ENCODE data around the gene CBFA2T3. TPM values are rescaled to one million over a fixed set of nuclear protein-coding genes. Genes with fewer than 3 reads are reported as not detected.

Gene CBFA2T3
- total RNA-seq, 2 donors from 2014 or later, result 0.19 TPM; not detected in 1

DNA sequence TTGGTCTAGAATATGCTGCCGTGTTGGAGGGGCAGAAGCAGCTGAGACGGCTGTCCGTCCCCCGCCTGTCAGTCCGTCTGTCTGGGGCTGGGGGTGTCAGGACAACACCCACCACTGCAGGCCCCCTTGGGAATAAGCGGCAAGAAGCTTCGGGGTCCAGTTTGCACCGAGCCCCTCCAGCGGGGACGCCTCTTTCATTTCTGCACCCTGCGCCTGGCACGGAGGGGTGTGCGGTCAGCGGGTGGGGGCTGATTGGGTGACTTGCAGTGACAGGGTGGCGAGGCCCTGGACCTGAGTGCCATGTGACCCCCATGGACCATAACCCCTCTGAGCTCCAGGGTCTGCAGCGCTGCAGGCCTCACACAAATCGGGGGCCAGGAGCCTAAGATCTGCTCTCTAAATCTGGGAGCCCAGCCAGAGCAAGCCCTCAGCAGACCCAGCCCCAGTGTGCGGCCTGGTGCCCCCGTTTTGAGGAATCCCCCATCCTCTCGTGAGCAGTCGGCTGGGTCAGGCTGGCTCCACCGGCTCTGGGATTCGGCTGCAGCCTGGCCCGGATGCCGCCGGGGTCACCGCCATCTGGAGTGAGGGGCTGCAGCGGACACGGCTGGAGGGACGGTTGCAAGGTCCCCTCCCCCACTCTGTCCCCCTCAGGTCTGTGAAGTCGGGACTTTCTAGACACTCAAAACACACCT is 8.3 kb downstream of the CBFA2T3 start:
- no peaks in the 10 kb centered on the region for H3K4me1 Mint-ChIP-seq
- H3K4me3 Mint-ChIP-seq, result no peak overlapping the region
- no peaks in the 10 kb centered on the region for H3K36me3 Mint-ChIP-seq (ENCODE audit: low read depth)
- ATAC-seq (replicated peaks), result no peak
- peaks cover 12% of the 10 kb centered on the region for H3K27me3 Mint-ChIP-seq
- no peak overlapping the region for H3K27ac Mint-ChIP-seq
- no peaks in the 10 kb centered on the region for H3K9me3 Mint-ChIP-seq

DNA sequence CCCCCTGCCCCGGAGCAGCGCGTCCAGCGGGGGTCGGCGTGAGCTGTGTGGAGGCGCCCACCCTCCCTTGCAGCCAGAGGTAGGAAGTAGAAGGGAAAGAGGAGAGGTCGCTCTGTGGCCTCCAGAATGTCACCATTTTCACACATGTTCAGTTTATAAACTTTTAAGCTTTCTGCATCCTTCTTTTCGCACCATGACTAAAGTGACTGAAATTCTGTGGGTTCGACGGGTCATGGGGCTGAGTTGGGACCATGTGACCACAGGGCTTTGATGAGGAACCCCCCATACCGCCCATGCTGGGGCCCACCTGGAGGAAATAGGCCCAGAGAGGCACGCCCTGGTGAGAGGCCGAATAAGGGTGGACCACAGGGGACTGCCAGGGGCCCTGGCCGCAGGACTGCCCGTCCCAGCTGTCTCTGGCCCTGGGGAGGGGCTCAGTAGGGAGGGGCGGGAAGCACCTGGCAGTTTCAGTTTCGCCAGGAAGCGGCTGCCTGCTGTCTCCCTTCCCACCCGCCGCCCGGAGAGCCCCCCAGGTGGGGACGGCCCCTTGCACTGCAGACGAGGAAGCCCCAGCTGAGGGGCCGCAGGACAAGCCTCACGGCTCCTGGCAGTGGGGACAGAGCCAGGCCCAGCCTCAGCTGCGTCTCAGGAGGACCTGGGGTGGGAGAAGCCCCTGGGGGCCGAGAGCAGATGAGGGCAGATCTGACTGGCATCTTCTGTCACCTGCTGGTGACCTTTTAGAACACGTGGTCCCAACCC is 9.0 kb downstream of the CBFA2T3 start:
- Mint-ChIP-seq H3K27me3 (peaks cover 10% of the 10 kb centered on the region), H3K36me3 (ENCODE audit: low read depth) (no peaks in the 10 kb centered on the region), H3K9me3 (no peaks in the 10 kb centered on the region), H3K4me3 (peak overlapping the region; percentile 23), H3K27ac (no peak overlapping the region), H3K4me1 (no peaks in the 10 kb centered on the region)
- peak; percentile 18 for ATAC-seq (replicated peaks)

DNA sequence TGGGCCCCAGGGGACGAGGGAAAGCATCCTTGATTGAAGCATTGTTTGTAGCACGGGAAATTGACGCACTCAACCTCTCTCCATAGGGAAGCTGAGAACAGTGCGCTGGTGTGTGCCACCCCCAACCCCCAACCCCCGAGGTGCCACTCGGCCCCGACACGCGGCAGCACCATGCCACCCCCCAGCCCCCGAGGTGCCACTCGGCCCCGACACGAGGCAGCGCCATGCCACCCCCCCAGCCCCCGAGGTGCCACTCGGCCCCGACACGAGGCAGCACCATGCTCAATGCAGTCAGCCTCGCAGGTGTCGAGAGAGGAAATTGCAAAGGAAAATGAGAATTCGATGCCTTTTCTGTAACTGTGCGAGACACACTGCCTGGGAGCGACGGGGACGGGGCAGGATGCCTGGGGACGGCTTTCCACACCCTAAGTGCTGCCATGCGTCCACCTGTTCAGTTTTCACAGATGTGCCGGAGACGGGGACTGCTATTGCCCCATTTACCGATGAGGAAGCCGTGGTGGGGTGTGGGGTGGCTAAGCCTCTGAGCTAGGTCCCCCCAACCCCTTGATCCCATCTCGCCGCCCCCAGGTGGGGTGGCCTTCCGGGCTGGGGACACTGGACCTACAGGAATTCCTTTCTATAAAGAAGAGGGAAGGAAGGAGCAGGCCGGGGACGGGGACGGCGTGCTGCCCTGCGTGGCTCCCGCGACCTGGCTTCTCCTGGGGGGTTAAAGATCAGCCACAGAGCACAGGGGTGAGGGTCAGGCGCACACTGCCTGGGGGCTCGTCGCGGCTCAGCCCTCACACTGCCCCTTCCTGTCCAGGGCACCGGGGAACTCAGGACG is 9.8 kb downstream of the CBFA2T3 start:
- Mint-ChIP-seq H3K4me3 (peak overlapping the region; percentile 23), H3K36me3 (ENCODE audit: low read depth) (no peaks in the 10 kb centered on the region), H3K9me3 (no peaks in the 10 kb centered on the region), H3K4me1 (no peaks in the 10 kb centered on the region), H3K27me3 (peaks cover 8% of the 10 kb centered on the region), H3K27ac (no peak overlapping the region)
- no peak for ATAC-seq (replicated peaks)

DNA sequence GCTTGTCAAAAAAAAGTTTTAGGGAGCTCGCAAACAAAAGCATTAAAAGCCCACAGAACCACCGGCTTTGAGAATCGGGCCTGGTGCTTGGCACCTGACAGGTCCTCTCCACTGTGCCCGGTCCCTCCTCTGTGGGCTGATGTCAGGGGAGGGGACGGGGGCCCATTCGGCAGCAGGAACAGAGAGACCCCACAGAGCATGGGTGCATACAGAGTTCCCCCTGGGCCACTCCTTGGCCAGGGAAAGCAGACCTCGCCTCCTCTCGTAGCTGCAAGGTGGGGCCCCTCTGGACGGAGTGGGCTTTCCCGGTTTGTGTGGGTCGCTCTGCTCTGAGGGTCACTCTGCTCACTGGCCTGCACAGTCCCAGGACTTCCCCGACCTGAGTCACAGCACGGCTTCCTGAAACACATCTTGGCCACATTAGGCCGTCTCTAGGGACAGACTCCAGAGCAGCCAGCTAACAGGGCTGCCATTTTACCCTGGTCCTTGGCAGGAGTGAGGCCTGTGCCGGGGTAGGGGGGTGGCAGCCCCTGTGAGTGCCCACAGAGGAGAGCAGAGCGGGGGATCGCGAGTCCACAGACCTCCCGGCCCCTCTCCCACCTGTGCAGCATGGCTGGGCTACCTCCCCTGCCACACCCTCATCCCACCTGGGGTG is 11.1 kb downstream of the CBFA2T3 start:
- Mint-ChIP-seq H3K27me3 (peaks cover 12% of the 10 kb centered on the region), H3K27ac (no peak overlapping the region), H3K36me3 (ENCODE audit: low read depth) (no peaks in the 10 kb centered on the region), H3K4me1 (no peaks in the 10 kb centered on the region), H3K9me3 (no peaks in the 10 kb centered on the region), H3K4me3 (no peak overlapping the region)
- ATAC-seq (replicated peaks), result no peak

DNA sequence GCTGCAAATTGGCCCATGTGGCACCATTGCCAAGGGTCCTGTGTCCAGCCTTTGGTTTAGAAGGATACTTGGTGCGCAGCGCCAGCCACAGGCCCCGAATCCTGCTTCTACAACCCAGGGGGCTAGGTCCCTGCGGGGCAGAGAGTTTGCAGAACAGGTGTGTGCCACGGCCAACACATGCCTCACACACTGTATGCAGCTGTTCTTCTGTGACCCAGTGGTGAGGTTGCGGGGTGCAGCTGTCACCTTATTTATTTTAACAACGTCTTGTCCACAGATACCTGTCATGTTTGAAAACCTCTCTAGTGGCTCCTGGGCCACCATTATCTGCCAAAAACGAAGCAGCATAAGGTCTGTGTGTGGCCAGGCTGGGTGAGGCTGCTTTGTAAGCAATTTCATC is 11.6 kb downstream of the CBFA2T3 start:
- H3K36me3 Mint-ChIP-seq (ENCODE audit: low read depth), result no peaks in the 10 kb centered on the region
- H3K9me3 Mint-ChIP-seq, result no peaks in the 10 kb centered on the region
- no peaks in the 10 kb centered on the region for H3K4me1 Mint-ChIP-seq
- H3K27me3 Mint-ChIP-seq, result peaks cover 9% of the 10 kb centered on the region
- H3K4me3 Mint-ChIP-seq, result no peak overlapping the region
- no peak overlapping the region for H3K27ac Mint-ChIP-seq
- ATAC-seq (replicated peaks), result no peak

DNA sequence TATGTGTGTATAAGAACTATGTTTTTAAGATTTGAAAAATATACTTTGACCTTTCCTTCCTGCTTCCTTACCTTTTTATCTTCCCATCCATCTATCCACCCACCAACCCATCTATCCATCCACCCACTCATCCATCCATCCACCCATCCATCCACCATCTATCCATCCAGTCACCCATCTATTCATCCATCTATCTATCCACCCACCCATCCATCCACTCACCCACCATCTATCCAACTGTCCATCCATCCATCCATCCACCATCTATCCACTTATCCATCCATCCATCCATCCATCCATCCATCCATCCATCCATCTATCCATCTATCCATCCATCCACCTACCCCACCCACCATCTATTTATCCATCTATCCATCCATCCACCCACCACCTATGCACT is 12.4 kb downstream of the CBFA2T3 start:
- Mint-ChIP-seq H3K27me3 (peaks cover 13% of the 10 kb centered on the region), H3K4me3 (no peak overlapping the region), H3K4me1 (no peaks in the 10 kb centered on the region), H3K36me3 (ENCODE audit: low read depth) (no peaks in the 10 kb centered on the region), H3K27ac (no peak overlapping the region), H3K9me3 (no peaks in the 10 kb centered on the region)
- ATAC-seq (replicated peaks), result no peak

DNA sequence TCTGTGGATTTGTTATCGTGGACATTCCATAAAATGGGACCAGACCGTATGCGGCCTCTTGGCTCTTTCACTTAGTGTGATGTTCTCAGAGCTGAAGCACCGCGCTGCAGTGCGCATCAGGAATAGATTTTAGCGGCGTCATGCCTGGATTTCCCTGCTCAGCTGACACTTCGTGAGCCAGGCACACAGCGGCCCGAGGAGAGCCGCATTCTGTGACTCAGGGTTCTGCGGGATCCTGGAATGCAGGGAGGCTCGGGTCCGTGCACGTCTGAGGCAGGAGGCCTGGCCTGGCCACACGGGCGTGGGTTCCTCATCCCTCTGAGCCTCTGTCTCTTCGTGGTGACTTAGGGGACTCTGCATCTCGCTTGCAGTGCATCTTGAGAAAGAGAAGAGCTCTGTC is 13.4 kb downstream of the CBFA2T3 start:
- Mint-ChIP-seq H3K27me3 (peaks cover 16% of the 10 kb centered on the region), H3K36me3 (ENCODE audit: low read depth) (no peaks in the 10 kb centered on the region), H3K4me3 (no peak overlapping the region), H3K4me1 (no peaks in the 10 kb centered on the region), H3K9me3 (no peaks in the 10 kb centered on the region), H3K27ac (no peak overlapping the region)
- ATAC-seq (replicated peaks), result no peak

DNA sequence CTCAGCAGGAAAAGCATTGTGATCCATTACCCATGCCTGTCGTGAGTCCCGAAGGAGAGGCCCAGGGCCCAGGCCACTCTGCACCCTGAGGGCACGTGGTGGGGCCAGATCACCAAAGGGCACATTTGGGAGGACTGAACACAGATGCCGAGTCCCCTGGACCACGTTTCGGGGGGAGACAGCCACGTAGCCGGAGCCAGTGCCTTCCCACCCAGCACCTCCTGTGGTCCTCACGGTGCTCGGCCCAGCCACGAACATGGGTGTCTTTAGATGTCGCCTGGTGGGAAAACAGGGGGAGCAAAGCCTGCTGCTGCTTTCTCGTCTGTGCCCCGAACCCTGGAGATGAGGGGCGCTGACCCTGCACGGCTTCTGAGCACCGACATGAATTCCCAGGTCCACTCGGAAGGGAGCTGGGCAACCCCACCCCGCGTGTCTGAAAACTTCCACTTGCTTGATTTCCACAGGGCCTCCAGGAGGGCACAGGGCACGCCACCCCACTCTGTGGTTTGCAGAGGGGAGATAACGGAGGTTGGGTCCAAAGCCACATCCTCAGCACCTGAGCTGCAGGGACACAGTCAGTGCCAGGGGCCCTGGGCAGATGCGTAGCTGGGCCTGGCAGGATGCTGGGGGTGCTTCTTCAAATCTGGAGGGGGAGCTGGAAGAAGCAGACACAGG is 14.4 kb downstream of the CBFA2T3 start:
- Mint-ChIP-seq H3K27me3 (peaks cover 23% of the 10 kb centered on the region), H3K4me1 (peaks cover 5% of the 10 kb centered on the region), H3K27ac (no peak overlapping the region), H3K9me3 (no peaks in the 10 kb centered on the region), H3K4me3 (no peak overlapping the region), H3K36me3 (ENCODE audit: low read depth) (no peaks in the 10 kb centered on the region)
- no peak for ATAC-seq (replicated peaks)

DNA sequence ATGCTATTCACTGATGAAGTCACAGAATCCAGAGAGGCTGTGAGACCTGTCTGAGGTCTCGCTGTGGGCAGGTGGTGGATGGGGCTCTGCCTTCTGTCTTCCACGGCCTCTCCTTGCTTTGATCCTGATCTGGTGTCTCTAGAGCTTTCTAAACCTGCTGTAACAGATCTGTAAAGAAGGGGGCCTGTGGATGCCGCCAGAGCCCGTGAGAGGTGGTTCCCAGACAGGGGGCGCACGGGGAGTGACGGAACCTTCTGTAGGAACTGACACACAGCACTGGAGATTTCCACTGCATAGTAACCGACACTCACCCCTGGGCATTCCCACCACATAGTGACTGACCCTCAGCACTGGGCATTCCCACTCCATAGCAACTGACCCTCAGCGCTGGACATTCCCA is 16.0 kb downstream of the CBFA2T3 start:
- Mint-ChIP-seq H3K4me1 (peaks cover 11% of the 10 kb centered on the region), H3K27me3 (peaks cover 29% of the 10 kb centered on the region), H3K4me3 (no peak overlapping the region), H3K9me3 (no peaks in the 10 kb centered on the region), H3K36me3 (ENCODE audit: low read depth) (no peaks in the 10 kb centered on the region), H3K27ac (no peak overlapping the region)
- ATAC-seq (replicated peaks), result no peak

DNA sequence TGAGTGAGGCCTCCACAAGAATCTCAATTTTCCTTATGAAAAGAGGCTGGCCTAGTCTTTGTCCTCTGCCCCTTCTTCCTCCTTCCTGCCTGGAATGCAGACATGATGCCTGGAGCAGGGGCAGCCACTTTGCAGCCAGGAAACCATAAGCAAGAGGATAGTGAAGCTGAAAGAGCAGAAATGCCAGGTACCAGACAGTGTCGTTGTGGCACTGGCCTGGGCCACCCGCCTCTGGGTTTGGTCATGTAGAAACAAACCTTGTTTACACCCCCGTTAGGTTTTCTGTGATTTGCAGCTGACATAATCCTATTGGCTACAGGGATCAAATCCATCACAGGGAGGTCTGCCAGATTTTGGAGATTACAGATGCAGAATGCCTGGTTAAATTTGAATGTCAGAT is 16.5 kb downstream of the CBFA2T3 start:
- Mint-ChIP-seq H3K27me3 (peaks cover 29% of the 10 kb centered on the region), H3K27ac (no peak overlapping the region), H3K4me3 (no peak overlapping the region), H3K4me1 (peaks cover 11% of the 10 kb centered on the region), H3K36me3 (ENCODE audit: low read depth) (no peaks in the 10 kb centered on the region), H3K9me3 (no peaks in the 10 kb centered on the region)
- no peak for ATAC-seq (replicated peaks)

DNA sequence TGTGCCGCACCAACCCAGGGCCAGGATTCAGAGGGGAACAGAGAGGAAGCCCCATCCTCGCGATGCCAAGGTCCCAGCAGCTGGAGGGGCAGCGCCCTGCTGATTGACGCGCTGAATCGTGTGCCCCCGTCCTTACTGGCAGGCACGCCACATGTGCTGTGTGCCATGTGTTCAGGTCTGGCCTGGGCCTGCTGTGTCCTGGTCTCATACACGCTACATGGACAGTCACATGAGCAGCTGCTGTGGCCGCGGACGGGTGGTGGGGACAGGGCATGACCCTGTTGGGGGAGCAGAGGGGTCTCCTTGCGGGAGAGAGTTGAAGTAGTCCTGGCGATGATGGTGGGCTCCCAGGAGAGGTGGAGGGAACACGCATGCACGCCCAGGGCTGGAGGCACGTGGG is 18.0 kb downstream of the CBFA2T3 start:
- H3K27me3 Mint-ChIP-seq, result peaks cover 25% of the 10 kb centered on the region
- ATAC-seq (replicated peaks), result no peak
- no peak overlapping the region for H3K27ac Mint-ChIP-seq
- H3K36me3 Mint-ChIP-seq (ENCODE audit: low read depth), result no peaks in the 10 kb centered on the region
- H3K4me3 Mint-ChIP-seq, result no peak overlapping the region
- peaks cover 11% of the 10 kb centered on the region for H3K4me1 Mint-ChIP-seq
- H3K9me3 Mint-ChIP-seq, result no peaks in the 10 kb centered on the region

DNA sequence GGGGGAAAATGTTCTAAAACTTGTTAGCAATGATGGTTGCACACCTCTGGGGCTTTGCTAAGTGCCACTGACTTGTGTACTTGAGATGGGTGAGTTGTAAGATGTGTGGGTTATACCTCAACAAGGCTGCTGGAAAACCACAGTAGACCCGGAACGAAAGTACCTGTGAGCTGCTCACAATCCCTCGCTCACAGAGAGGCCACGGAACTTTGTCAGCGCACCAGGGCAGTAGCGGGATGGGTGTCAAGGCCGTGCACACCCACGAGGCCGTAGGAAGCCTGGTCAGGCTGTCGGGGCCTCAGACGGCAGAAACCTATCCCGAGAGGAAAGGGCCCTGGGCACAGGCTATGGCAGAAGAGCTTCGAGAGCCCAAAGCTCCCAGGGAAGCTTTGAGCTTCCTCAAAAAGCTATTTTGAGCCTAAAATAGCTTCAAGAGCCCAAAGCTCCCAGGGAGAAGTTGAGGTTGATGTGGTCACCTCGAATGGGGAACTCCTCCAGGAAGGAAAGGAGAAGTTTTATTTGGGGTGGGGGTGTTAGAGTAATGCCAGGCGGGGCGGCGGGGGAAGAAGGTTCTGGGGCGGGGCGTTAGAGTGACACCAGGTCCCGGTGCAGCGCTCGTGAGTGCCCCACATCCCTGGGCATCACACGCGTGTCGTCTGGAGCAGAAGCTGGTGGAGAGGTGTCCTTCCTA is 19.0 kb downstream of the CBFA2T3 start:
- Mint-ChIP-seq H3K27ac (peak overlapping the region; percentile 67), H3K4me3 (peak overlapping the region; percentile 34), H3K36me3 (ENCODE audit: low read depth) (no peaks in the 10 kb centered on the region), H3K27me3 (peaks cover 25% of the 10 kb centered on the region), H3K9me3 (no peaks in the 10 kb centered on the region), H3K4me1 (peaks cover 11% of the 10 kb centered on the region)
- peak; percentile 84 for ATAC-seq (replicated peaks)

DNA sequence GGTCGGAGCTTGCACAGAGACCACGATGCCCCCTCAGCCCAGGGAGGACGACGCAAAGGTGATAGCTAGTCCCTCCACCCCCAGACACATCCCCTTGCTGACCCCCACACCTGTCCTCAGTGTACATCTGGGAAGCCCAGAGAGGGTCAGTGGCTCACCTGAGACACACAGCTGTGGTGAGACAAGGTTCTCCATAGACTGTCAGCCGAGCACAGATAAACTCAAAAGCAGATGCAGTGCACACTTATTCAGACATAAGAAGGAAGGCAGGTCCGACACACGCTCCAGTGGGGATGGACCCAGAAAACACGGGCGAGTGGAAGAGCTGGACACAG is 19.6 kb downstream of the CBFA2T3 start:
- Mint-ChIP-seq H3K4me1 (peaks cover 11% of the 10 kb centered on the region), H3K4me3 (peak overlapping the region; percentile 34), H3K9me3 (no peaks in the 10 kb centered on the region), H3K27me3 (peaks cover 25% of the 10 kb centered on the region), H3K27ac (peak overlapping the region; percentile 67), H3K36me3 (ENCODE audit: low read depth) (no peaks in the 10 kb centered on the region)
- no peak for ATAC-seq (replicated peaks)
